OCI-LY3 (cell line): ENCODE results near the gene NOBOX.
"Not testable (repeated sequence)": the region's sequence is repeated elsewhere in the genome, so short reads cannot be mapped to it uniquely, and the experiment has no call there.

ENCODE experiments used
- EZH2phosphoT487 ChIP-seq: fragments of 200-600 bp; shearing (Covaris generic); IDR thresholded peaks from 2 replicates; pipeline ENCODE4 v1.6.1; 2018; ENCODE audit warnings: antibody characterized with exemption, mixed run types, low read depth
- TF ChIP-seq, protein P1 (sequence below): fragments of 200-600, 300-600 bp; sonication (generic); IDR thresholded peaks from 2 replicates; pipeline ENCODE4 v1.5.1; 2014; ENCODE audit warnings: antibody characterized with exemption, low read length, low read depth

DNA sequence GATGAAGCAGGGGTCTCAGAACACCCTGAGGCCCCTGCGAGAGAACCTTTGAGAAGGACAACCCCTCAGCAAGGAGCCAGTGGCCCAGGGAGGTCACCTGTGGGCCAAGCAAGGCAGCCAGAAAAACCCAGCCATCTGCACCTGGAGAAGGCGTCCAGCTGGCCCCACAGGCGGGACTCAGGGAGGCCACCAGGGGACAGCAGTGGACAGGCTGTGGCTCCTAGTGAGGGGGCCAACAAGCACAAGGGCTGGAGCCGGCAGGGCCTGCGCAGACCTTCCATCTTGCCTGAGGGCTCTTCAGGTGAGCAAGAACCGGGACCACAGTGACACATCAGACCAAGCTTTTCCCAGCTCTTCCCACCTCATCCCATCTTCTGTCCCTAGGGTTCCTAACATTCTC is 38.0 kb downstream of the NOBOX start:
- TF ChIP-seq, protein P1, sequence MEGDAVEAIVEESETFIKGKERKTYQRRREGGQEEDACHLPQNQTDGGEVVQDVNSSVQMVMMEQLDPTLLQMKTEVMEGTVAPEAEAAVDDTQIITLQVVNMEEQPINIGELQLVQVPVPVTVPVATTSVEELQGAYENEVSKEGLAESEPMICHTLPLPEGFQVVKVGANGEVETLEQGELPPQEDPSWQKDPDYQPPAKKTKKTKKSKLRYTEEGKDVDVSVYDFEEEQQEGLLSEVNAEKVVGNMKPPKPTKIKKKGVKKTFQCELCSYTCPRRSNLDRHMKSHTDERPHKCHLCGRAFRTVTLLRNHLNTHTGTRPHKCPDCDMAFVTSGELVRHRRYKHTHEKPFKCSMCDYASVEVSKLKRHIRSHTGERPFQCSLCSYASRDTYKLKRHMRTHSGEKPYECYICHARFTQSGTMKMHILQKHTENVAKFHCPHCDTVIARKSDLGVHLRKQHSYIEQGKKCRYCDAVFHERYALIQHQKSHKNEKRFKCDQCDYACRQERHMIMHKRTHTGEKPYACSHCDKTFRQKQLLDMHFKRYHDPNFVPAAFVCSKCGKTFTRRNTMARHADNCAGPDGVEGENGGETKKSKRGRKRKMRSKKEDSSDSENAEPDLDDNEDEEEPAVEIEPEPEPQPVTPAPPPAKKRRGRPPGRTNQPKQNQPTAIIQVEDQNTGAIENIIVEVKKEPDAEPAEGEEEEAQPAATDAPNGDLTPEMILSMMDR: not testable (repeated sequence)
- not testable (repeated sequence) for TF ChIP-seq EZH2phosphoT487
